Fibroblast of lung (primary cell): ENCODE results near the gene KCNG2. TPM values are rescaled to one million over a fixed set of nuclear protein-coding genes. Genes with fewer than 3 reads are reported as not detected.

Source experiments
- DNase-seq, 2 donors: peaks; one replicate each; pipeline versions ENCODE4 v3.0.0 to v3.0.0-alpha.2; 2010; ENCODE audit warnings: low read depth in 2 of 2
- H2AFZ ChIP-seq: 2 replicates; pipeline ENCODE4 v1.5.1; 2012; ENCODE audit warnings: low read length, control low read depth, inconsistent platforms
- H3K27ac ChIP-seq: 2 replicates; pipeline ENCODE4 v1.5.1; 2011; ENCODE audit warnings: low read length, control low read depth; ENCODE audit not compliant: insufficient read depth
- H3K27me3 ChIP-seq: 2 replicates; pipeline ENCODE4 v1.5.1; 2011; ENCODE audit warnings: mild to moderate bottlenecking, low read length; ENCODE audit not compliant: control insufficient read depth, insufficient read depth
- H3K36me3 ChIP-seq: 2 replicates; pipeline ENCODE4 v1.5.1; 2011; ENCODE audit warnings: low read length; ENCODE audit not compliant: control insufficient read depth, insufficient read depth
- H3K4me1 ChIP-seq: 2 replicates; pipeline ENCODE4 v1.5.1; 2011; ENCODE audit warnings: low read length; ENCODE audit not compliant: control insufficient read depth, insufficient read depth; ENCODE audit errors: extremely low read depth
- H3K4me2 ChIP-seq: 2 replicates; pipeline ENCODE4 v1.5.1; 2011; ENCODE audit warnings: low read length, control low read depth; ENCODE audit not compliant: insufficient read depth; ENCODE audit errors: extremely low read depth
- H3K4me3 ChIP-seq, 4 experiments: fragments of 200-600 bp in 1 of 4; sonication (generic) in 1 of 4; replicated peaks in 1 of 4; 2 replicates each; pipeline ENCODE4 v1.5.1; 2011 to 2016; ENCODE audit warnings: low read length in 4 of 4, low read depth in 3 of 4, mild to moderate bottlenecking in 3 of 4, control low read depth in 2 of 4, inconsistent platforms in 1 of 4, mixed read lengths in 1 of 4; ENCODE audit not compliant: insufficient read depth in 1 of 4; ENCODE audit errors: control extremely low read depth in 1 of 4
- H3K79me2 ChIP-seq: 2 replicates; pipeline ENCODE4 v1.5.1; 2012; ENCODE audit warnings: mild to moderate bottlenecking, low read length, inconsistent platforms; ENCODE audit not compliant: control insufficient read depth, insufficient read depth
- H3K9ac ChIP-seq: 2 replicates; pipeline ENCODE4 v1.5.1; 2011; ENCODE audit warnings: mild to moderate bottlenecking, low read length, control low read depth; ENCODE audit not compliant: insufficient read depth
- H3K9me3 ChIP-seq: 2 replicates; pipeline ENCODE4 v1.5.1; 2012; ENCODE audit warnings: low read depth, low read length; ENCODE audit not compliant: control insufficient read depth, insufficient read depth
- H4K20me1 ChIP-seq: 2 replicates; pipeline ENCODE4 v1.5.1; 2011; ENCODE audit warnings: low read length; ENCODE audit not compliant: control insufficient read depth, insufficient read depth; ENCODE audit errors: extremely low read depth
- CTCF ChIP-seq, 2 donors: IDR thresholded peaks in 1 of 2; conservative IDR thresholded peaks in 1 of 2; 1 replicate in 1 of 2; 2 replicates in 1 of 2; pipeline ENCODE4 v1.5.1; 2011 to 2012; ENCODE audit warnings: low read length in 2 of 2, control low read depth in 1 of 2, inconsistent platforms in 1 of 2, low read depth in 1 of 2, mild to moderate bottlenecking in 1 of 2
- EZH2 ChIP-seq: IDR thresholded peaks from 2 replicates; pipeline ENCODE4 v1.5.1; 2012; ENCODE audit warnings: low read length, control low read depth, mild to moderate bottlenecking; ENCODE audit errors: missing control alignments
- polyA plus RNA-seq, 2 donors: library from polyadenylated mRNA; depleted of rRNA in 1 of 2; stranded (reverse) in 1 of 2; unstranded in 1 of 2; fragments of >200 nt; gene quantifications; 2 replicates each; pipeline ENCODE4 v1.2.1, GENCODE V29; 2011 to 2012; ENCODE audit warnings: missing spikeins in 1 of 2
- total RNA-seq: library from RNA; depleted of rRNA; stranded (reverse); fragments of >200 nt; gene quantifications from 2 replicates; pipeline ENCODE4 v1.2.1, GENCODE V29; 2014

Gene KCNG2
- total and polyA plus RNA-seq, 2 donors (not counting 1 experiment from before 2014, with no cell fraction given) = 0.42 to 10.1 TPM

- Histone ChIP-seq H4K20me1 (no peaks in the 10 kb centered on the region), H3K4me1 (no peaks in the 10 kb centered on the region), H3K27me3 (no peaks in the 10 kb centered on the region), H3K36me3 (peaks cover 2% of the 10 kb centered on the region), H3K9ac (no peak overlapping the region), H3K9me3 (peaks cover 3% of the 10 kb centered on the region), H3K4me3 (no peak overlapping the region), H3K27ac (no peak overlapping the region), H3K79me2 (no peaks in the 10 kb centered on the region), H2AFZ (no peak overlapping the region), H3K4me2 (no peak overlapping the region)
- DNase-seq = no peak
- TF ChIP-seq EZH2 (no peak), CTCF (conservative IDR thresholded peaks at IDR 0.05 in 1 of 2, IDR thresholded peaks at IDR 0.05 in 1 of 2; ENCODE audit: low read depth in 1 of 2, low read length in 2 of 2) (no peak)
Measured at GRCh38 chr18:79903787-79904356, 106.1 kb downstream of the KCNG2 start.

- Histone ChIP-seq H4K20me1 (no peaks in the 10 kb centered on the region), H3K4me2 (no peak overlapping the region), H3K9ac (no peak overlapping the region), H3K9me3 (no peaks in the 10 kb centered on the region), H2AFZ (no peak overlapping the region), H3K4me1 (no peaks in the 10 kb centered on the region), H3K4me3 (no peak overlapping the region), H3K79me2 (no peaks in the 10 kb centered on the region), H3K36me3 (peaks cover 2% of the 10 kb centered on the region), H3K27ac (no peak overlapping the region), H3K27me3 (no peaks in the 10 kb centered on the region)
- no peak for TF ChIP-seq EZH2
- no peak for TF ChIP-seq CTCF (conservative IDR thresholded peaks at IDR 0.05 in 1 of 2, IDR thresholded peaks at IDR 0.05 in 1 of 2; ENCODE audit: low read depth in 1 of 2, low read length in 2 of 2)
- DNase-seq = no peak
Measured at GRCh38 chr18:79904357-79905147, 106.8 kb downstream of the KCNG2 start.

- Histone ChIP-seq H3K9ac (no peak overlapping the region), H3K27ac (no peak overlapping the region), H3K79me2 (no peaks in the 10 kb centered on the region), H3K4me1 (no peaks in the 10 kb centered on the region), H3K27me3 (no peaks in the 10 kb centered on the region), H3K4me3 (no peak overlapping the region), H3K9me3 (no peaks in the 10 kb centered on the region), H4K20me1 (no peaks in the 10 kb centered on the region), H3K36me3 (peaks cover 2% of the 10 kb centered on the region), H3K4me2 (no peak overlapping the region), H2AFZ (no peak overlapping the region)
- DNase-seq = peak; percentile 15 to 48
- TF ChIP-seq CTCF (conservative IDR thresholded peaks at IDR 0.05 in 1 of 2, IDR thresholded peaks at IDR 0.05 in 1 of 2; ENCODE audit: low read depth in 1 of 2, low read length in 2 of 2) (no peak), EZH2 (no peak)
Measured at GRCh38 chr18:79905389-79905911, 107.7 kb downstream of the KCNG2 start.
